IMR-90 (cell line): ENCODE measurements around the gene TSPAN4. TPM values are rescaled to one million over a fixed set of nuclear protein-coding genes. Genes with fewer than 3 reads are reported as not detected.

Experiments used
- ATAC-seq: fragments of 200-7000 bp; cut with Tn5 transposase; 2 replicates; pipeline ENCODE4 v1.9.1; 2020; ENCODE audit warnings: low read depth, mild to moderate bottlenecking, moderate library complexity
- BruUV-seq: library from RNA; stranded (reverse); fragments of 400-500 nt; replicated peaks from 2 replicates; lab custom pipeline; 2021; lab: Mats Ljungman, UMichigan
- CTCF ChIA-PET: fragments of 300-600 bp; formaldehyde crosslinking; extraction: SDS; loops from one replicate; lab custom pipeline; 2021; ENCODE audit warnings: antibody characterized with exemption; lab: Yijun Ruan, JAX
- POLR2A ChIA-PET: fragments of 300-600 bp; sonication (Branson Sonifier 250); formaldehyde crosslinking; loops from one replicate; lab custom pipeline; 2022; ENCODE audit warnings: antibody characterized with exemption; ENCODE audit not compliant: unreplicated experiment; lab: Charles Lee
- DNase-seq: peaks from one replicate; pipeline ENCODE4 v3.0.0; 2013
- H2AFZ ChIP-seq: replicated peaks from 2 replicates; pipeline ENCODE3; 2013; ENCODE audit warnings: low read length, mild to moderate bottlenecking; ENCODE audit not compliant: poor library complexity
- H2AK5ac ChIP-seq: 2 replicates; pipeline ENCODE4 v1.6.1; 2013; ENCODE audit warnings: low read depth, low read length, inconsistent platforms
- H2AK9ac ChIP-seq: replicated peaks from 2 replicates; pipeline ENCODE3; 2013; ENCODE audit warnings: mild to moderate bottlenecking, low read depth, low read length, moderate library complexity; ENCODE audit not compliant: poor library complexity
- H2BK120ac ChIP-seq: 2 replicates; pipeline ENCODE4 v1.6.1; 2013; ENCODE audit warnings: low read depth, low read length, inconsistent platforms
- H2BK15ac ChIP-seq: 3 replicates; pipeline ENCODE4 v1.6.1; 2013; ENCODE audit warnings: low read depth, low read length, inconsistent platforms
- H2BK20ac ChIP-seq: 2 replicates; pipeline ENCODE4 v1.6.1; 2013; ENCODE audit warnings: low read depth, mild to moderate bottlenecking, inconsistent platforms, low read length, moderate library complexity
- H2BK5ac ChIP-seq: 2 replicates; pipeline ENCODE4 v1.6.1; 2013; ENCODE audit warnings: mild to moderate bottlenecking, low read depth, low read length, inconsistent platforms; ENCODE audit not compliant: poor library complexity, severe bottlenecking
- H3K14ac ChIP-seq: replicated peaks from 2 replicates; pipeline ENCODE4 v1.6.1; 2013; ENCODE audit warnings: low read depth, low read length, inconsistent platforms
- H3K18ac ChIP-seq: 2 replicates; pipeline ENCODE4 v1.6.1; 2013; ENCODE audit warnings: low read depth, low read length, control low read depth
- H3K23ac ChIP-seq: 2 replicates; pipeline ENCODE4 v1.6.1; 2013; ENCODE audit warnings: low read depth, low read length, inconsistent platforms
- H3K27ac ChIP-seq: 2 replicates; pipeline ENCODE4 v1.5.1; 2013; ENCODE audit warnings: mild to moderate bottlenecking, control low read depth, low read length; ENCODE audit not compliant: insufficient read depth
- H3K27me3 ChIP-seq: 2 replicates; pipeline ENCODE4 v1.6.1; 2013; ENCODE audit warnings: low read length; ENCODE audit not compliant: control insufficient read depth, insufficient read depth
- H3K36me3 ChIP-seq: 2 replicates; pipeline ENCODE4 v1.6.1; 2013; ENCODE audit warnings: low read length, mixed read lengths; ENCODE audit not compliant: control insufficient read depth, insufficient read depth
- H3K4ac ChIP-seq: 2 replicates; pipeline ENCODE4 v1.6.1; 2013; ENCODE audit warnings: low read depth, low read length, inconsistent platforms
- H3K4me1 ChIP-seq: 2 replicates; pipeline ENCODE4 v1.6.1; 2013; ENCODE audit warnings: low read length, mixed read lengths; ENCODE audit not compliant: control insufficient read depth, insufficient read depth
- H3K4me2 ChIP-seq: 2 replicates; pipeline ENCODE4 v1.6.1; 2013; ENCODE audit warnings: low read depth, mild to moderate bottlenecking, control low read depth, low read length, moderate library complexity
- H3K4me3 ChIP-seq: 2 replicates; pipeline ENCODE4 v1.5.1; 2013; ENCODE audit warnings: low read depth, mild to moderate bottlenecking, control low read depth, low read length, moderate library complexity; ENCODE audit not compliant: insufficient read depth
- H3K56ac ChIP-seq: 2 replicates; pipeline ENCODE4 v1.6.1; 2013; ENCODE audit warnings: low read length, inconsistent platforms; ENCODE audit not compliant: insufficient read depth; ENCODE audit errors: extremely low read depth
- H3K79me1 ChIP-seq, 2 experiments: 2 replicates each; pipeline ENCODE4 v1.6.1; 2013; ENCODE audit warnings: low read length in 2 of 2, inconsistent platforms in 1 of 2, low read depth in 1 of 2
- H3K9ac ChIP-seq: 2 replicates; pipeline ENCODE4 v1.6.1; 2013; ENCODE audit warnings: low read depth, low read length, control low read depth
- H3K9me1 ChIP-seq: 2 replicates; pipeline ENCODE4 v1.6.1; 2013; ENCODE audit warnings: low read length, inconsistent platforms; ENCODE audit not compliant: insufficient read depth
- H3K9me3 ChIP-seq: 2 replicates; pipeline ENCODE4 v1.6.1; 2013; ENCODE audit warnings: low read length; ENCODE audit not compliant: control insufficient read depth, insufficient read depth
- H4K20me1 ChIP-seq: 2 replicates; pipeline ENCODE4 v1.6.1; 2013; ENCODE audit warnings: low read length, inconsistent platforms; ENCODE audit not compliant: insufficient read depth
- H4K5ac ChIP-seq: 2 replicates; pipeline ENCODE4 v1.6.1; 2013; ENCODE audit warnings: mild to moderate bottlenecking, low read depth, low read length, control low read depth
- H4K8ac ChIP-seq, 2 experiments: 2 replicates each; pipeline ENCODE4 v1.6.1; 2013; ENCODE audit warnings: low read depth in 2 of 2, low read length in 2 of 2, control low read depth in 1 of 2, inconsistent platforms in 1 of 2
- H4K91ac ChIP-seq: 2 replicates; pipeline ENCODE4 v1.6.1; 2013; ENCODE audit warnings: low read depth, low read length, inconsistent platforms; ENCODE audit not compliant: insufficient read depth
- BHLHE40 ChIP-seq: fragments of 150-350 bp; IDR thresholded peaks from 2 replicates; pipeline ENCODE4 v1.6.1; 2016; ENCODE audit warnings: mild to moderate bottlenecking, low read depth, low read length
- CEBPB ChIP-seq: IDR thresholded peaks from 2 replicates; pipeline ENCODE4 v1.6.1; 2012; ENCODE audit warnings: low read depth, low read length, improper control_type of control experiment
- CTCF ChIP-seq: conservative IDR thresholded peaks from 2 replicates; pipeline ENCODE4 v1.5.1; 2012; ENCODE audit warnings: mild to moderate bottlenecking, low read depth, low read length, improper control_type of control experiment
- RAD21 ChIP-seq: IDR thresholded peaks from 2 replicates; pipeline ENCODE4 v1.6.1; 2012; ENCODE audit warnings: low read length, improper control_type of control experiment
- RCOR1 ChIP-seq: IDR thresholded peaks from 2 replicates; pipeline ENCODE4 v1.6.1; 2012; ENCODE audit warnings: mild to moderate bottlenecking, low read length, improper control_type of control experiment; ENCODE audit not compliant: insufficient replicate concordance
- WGBS, 2 experiments: methylation state at CpG; one replicate each; pipeline versions ENCODE4 v1.1.5 to v1.1.7; 2013; ENCODE audit warnings: missing lambda C conversion rate in 2 of 2; ENCODE audit not compliant: insufficient read length in 1 of 2; ENCODE audit errors: extremely low coverage in 2 of 2; 5-methylcytosine and 5-hydroxymethylcytosine counted together
- dilution Hi-C: fragments of 300-500 bp; cut with HindIII; formaldehyde crosslinking; loops from one replicate; pipeline ENCODE4 v1.14.3; 2018; ENCODE audit warnings: low sequenced_read_pairs; ENCODE audit not compliant: unreplicated experiment
- in situ Hi-C: fragments of 300-500 bp; cut with MboI; formaldehyde crosslinking; loops from 3 replicates; pipeline ENCODE4 v1.14.3; 2019; ENCODE audit warnings: low sequenced_read_pairs, inconsistent platforms, mixed read lengths
- intact Hi-C: fragments of 100-400 bp; cut with micrococcal nuclease; formaldehyde crosslinking; loops from 2 replicates; pipeline ENCODE4 v1.10.0; 2022
- polyA plus RNA-seq, 3 experiments: library from polyadenylated mRNA; depleted of rRNA; stranded (reverse); fragments of >200 nt; gene quantifications; 2 replicates each; pipeline ENCODE4 v1.2.3, GENCODE V29; 2012; ENCODE audit warnings: low replicate concordance in 1 of 3
- total RNA-seq: library from RNA; depleted of rRNA; stranded (reverse); fragments of >200 nt; gene quantifications from 2 replicates; pipeline ENCODE4 v1.2.3, GENCODE V29; 2012

Gene TSPAN4
- total and polyA plus RNA-seq, 2 of the 4 experiments (the other 2 are of a cell fraction) = 161 to 293 TPM

DNA sequence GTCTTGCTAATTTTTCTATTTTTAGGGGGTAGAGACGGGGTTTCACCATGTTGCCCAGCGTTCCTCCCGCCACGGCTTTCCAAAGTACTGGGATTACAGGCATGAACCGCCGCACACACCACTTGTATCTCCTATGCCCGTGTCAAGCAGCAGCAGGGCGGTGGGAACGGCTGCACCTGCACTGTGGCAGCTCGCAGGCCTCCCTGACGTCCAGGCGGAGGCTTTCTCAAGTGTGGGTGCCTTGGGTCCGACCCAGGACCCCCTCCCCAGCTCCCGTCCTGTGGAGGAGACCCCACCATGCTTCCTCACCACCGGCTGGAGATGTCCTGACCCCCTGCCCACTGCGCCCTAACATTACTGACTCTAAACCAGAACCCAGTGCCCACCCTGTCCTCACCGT is 25.7 kb downstream of the TSPAN4 start:
- ATAC-seq (no peak), DNase-seq (no peak)
- CTCF ChIA-PET = no interaction called here
- H4K91ac ChIP-seq = no peak overlapping the region
- H3K9me3 ChIP-seq = no peaks in the 10 kb centered on the region
- in situ Hi-C loops = no loop called here
- POLR2A ChIA-PET = no interaction called here
- no peak overlapping the region for H2BK15ac ChIP-seq
- intact Hi-C loops = no loop called here
- no peak for TF ChIP-seq RAD21
- TF ChIP-seq BHLHE40 = no peak
- no peak for TF ChIP-seq RCOR1
- no peak for TF ChIP-seq CEBPB
- no peak for TF ChIP-seq CTCF
- peaks cover 3 to 15% of the 10 kb centered on the region in 2 experiments; a peak in 1 of 4 replicates for H3K79me1 ChIP-seq
- H4K8ac ChIP-seq = no peak overlapping the region
- H2AK5ac ChIP-seq = no peak overlapping the region
- no peak overlapping the region for H3K56ac ChIP-seq
- no peak overlapping the region for H3K4ac ChIP-seq
- no peak overlapping the region for H3K27ac ChIP-seq
- H3K4me2 ChIP-seq = no peak overlapping the region
- no peak overlapping the region for H3K14ac ChIP-seq
- H2AFZ ChIP-seq = no peak overlapping the region
- no peak overlapping the region for H2BK5ac ChIP-seq
- H2BK20ac ChIP-seq = no peak overlapping the region
- WGBS, 2 experiments = 94% methylated on average over 7 of the region's 17 CpGs; no CpG with 5 or more reads in 1 of the 2 experiments
- H3K36me3 ChIP-seq = peaks cover 27% of the 10 kb centered on the region; the same call in 1 of the 2 replicates
- no peak overlapping the region for H3K9ac ChIP-seq
- no peak overlapping the region for H3K23ac ChIP-seq
- H2BK120ac ChIP-seq = no peak overlapping the region
- H3K9me1 ChIP-seq = peaks cover 3% of the 10 kb centered on the region; the same call in 1 of the 2 replicates
- no peak overlapping the region for H4K5ac ChIP-seq
- H3K27me3 ChIP-seq = no peaks in the 10 kb centered on the region
- H3K4me1 ChIP-seq = no peaks in the 10 kb centered on the region; the same call in 1 of the 2 replicates
- peaks cover 26% of the 10 kb centered on the region for H4K20me1 ChIP-seq
- H3K18ac ChIP-seq = no peak overlapping the region
- no TSS peak for BruUV-seq
- H3K4me3 ChIP-seq = no peak overlapping the region
- dilution Hi-C loops = no loop called here
- no peak overlapping the region for H2AK9ac ChIP-seq
